Stimulated activated CD4-positive, alpha-beta T cell treated with anti-CD3 and anti-CD28 coated beads, TNF-alpha, amount 100 ng/mL, for 4 hours (primary cell): ENCODE data around the gene SETD7.

Experiments
- DNase-seq, 3 experiments: peaks; one replicate each; pipeline ENCODE4 v3.0.0-alpha.2; 2020; ENCODE audit warnings: low read depth in 3 of 3

The SETD7 gene

DNA sequence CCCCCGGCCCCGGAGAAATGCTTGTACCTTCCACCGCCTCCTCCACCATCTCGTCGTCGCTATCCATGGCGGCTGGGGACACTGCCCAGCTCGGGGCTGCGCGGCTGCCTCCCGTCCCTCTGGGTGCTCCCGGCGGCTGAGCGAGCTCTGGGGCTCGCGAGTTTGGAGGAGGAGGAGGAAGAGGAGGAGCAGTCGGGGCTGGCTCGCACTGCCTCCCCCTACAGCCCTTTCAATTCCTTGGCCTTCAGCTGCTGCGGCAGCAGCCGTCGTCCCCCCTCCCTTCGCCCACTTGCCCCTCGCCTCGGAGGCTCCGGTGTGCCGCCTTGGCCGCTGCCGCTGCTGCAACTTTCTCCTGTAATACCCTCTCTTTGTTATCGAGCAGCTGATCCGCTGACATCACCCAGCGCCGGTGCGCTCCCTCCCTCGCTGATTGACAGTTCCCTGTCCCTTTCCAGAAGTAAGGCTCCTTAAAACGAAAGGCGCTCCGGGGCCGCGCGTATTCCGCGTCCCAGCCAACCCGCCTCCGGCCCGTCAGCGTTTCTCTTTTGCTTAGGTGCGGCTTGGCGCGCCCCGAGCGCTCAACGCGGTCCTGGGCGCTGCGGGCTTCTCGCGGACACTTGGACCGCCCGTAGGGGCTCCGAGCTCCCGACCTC lies at the start of gene SETD7:
TSS of gene SETD7 (minus strand) at position 149 of the 653 bp plus-strand sequence. CDS start at position 67, 82 bp downstream.
- DNase-seq = peak; percentile 27 to 47 (median 28)

DNA sequence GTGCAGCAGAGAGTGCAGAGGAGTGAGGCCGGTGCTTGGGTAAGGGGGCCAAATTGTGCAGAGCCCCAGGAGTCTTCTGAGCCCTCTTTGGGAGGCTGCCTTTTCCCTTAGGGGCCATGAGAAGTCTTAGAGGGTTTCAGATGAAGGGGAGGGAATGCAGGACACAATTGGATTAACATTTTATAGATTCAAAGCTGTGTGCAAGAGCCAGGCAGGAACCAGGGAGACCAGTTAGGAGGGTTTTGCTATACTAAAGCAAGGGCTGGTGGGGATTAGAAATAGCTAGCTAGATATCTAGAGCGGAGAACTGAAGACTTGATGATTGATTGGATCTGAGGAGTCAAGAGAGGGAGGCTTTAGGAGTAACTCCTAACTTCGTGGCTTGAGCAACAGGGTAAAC lies 49.5 kb upstream of the SETD7 start:
- no peak for DNase-seq

DNA sequence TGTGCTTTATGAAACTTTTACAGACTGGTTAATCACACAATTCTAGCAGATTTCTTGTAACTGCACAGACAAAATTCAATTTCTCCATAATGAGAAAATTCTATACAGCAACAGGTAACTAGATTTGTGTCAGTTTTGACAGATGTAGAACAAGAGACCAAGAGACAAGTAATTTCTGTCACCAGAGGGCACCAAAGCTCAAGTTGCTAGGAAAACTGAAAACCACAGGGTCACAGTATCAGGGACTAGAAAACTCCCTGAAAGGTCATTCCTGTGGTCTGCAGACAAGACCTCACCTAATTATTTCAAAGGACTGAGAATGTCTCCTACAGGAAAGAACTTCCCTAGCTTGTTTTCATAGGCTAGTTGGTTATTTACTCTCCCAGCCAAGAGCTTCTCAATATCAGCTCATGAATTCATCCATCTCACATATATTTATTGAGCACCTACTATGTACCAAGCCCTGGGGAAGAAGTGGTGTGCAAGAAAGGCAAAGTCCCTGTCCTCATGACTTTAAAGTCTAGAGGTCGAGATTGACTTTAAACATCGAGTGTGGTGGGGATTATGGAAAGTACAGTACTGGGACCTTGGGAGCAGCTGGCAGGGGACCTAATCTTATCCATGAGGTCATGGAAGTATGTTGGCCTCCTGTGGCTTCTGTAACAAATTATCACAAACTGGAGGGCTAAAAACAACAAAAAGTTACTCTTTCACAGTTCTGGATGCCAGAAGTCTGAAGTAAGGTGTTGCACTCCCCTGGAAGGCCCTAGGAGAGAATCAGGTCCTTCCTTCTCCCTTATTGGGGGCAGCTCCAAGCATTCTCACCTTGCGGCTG lies 47.8 kb upstream of the SETD7 start:
- DNase-seq = no peak

DNA sequence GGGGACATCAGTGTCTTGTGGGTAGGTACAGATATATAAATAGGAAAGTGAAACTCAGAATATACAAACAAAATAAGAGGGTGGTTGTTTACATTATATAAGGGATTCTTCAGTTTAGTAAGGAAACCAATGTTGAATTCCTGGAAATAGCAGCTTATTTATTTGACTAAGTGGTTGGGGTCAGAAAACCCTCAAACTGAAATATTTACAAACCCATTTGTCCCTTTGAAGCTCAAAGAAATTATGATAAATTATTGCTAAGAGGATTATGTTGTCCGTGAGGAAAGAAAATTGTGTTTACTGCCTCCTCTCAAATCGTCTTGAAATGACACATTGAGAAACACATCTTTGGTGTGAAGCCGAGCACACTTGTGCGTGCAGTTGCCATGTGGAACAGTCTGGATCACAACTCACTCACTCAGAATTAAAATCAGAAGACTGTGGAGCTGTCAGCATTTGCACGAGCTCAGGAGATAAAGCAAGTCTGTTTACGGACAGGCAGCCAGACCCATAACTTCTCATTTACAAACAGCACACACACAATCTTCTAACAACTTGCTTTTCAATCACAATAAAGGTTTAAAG lies 46.8 kb upstream of the SETD7 start:
- no peak for DNase-seq

DNA sequence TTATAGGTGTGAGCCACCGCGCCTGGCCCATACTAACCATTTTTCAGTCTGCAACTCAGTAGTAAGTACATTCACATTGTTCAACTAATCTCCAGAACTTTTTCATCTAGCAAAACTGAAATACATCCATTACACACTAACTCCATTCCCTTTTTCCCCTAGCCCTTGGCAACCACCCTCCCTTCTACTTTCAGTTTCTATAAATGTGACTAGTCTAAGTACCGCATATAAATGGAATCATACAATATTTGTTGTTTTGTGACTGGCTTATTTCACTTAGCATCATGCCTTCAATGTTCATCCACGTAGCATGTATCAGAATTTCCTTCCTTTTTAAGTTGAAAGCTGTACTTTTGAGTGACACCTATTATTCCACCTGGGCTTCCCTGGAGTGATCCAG lies 44.6 kb upstream of the SETD7 start:
- no peak for DNase-seq

DNA sequence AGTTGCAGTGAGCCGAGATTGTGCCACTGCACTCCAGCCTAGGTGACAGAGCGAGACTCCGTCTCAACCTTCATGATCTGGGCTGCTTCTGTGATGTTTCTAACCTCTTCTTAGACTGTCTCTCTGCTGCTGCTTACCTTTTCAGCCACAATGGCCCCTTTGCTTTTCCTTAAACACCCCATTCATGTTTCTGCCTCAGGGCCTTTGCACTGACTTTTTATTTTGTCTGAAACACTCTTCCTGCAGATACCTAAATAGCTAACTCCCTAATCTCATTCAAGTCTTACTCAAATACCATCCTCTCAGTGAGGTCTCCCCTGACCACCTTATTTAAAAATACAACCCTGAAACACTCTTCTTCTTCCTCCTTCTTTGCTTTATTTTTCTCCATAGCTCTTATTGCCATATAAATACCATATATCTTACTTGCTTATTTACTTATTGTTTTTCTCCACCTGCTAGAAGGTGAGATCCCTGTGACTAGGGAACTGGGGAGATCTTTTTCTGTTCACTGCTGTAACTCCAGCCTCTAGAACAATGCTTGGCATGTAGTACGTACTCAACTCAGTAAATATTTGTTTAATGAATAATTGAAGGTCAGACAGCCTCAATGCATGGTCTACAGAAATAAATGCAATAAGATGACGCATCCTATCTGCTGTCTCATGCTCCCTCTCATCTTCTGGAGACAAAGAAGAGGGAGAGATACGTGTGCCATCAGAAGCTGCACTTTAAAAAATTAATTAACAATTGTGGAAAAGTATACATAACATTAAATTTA lies 43.8 kb upstream of the SETD7 start:
- DNase-seq = no peak

DNA sequence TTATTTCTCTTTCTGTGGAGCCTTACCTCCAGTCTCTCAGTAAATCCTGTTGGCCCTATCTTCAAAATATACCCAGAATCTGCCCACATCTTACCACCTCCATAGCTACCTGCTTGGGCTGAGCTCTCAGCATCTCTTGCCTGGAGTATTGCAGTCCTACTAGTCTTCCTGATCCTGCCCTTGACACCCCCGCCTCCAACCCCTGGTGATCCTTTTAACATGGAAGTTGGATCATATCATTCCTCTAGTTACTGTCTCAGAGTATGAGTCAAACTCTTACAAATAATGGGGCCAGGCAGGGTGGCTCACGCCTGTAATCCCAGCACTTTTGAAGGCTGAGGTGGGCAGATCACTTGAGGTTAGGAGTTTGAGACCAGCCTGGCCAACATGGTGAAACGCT lies 43.1 kb upstream of the SETD7 start:
- no peak for DNase-seq

DNA sequence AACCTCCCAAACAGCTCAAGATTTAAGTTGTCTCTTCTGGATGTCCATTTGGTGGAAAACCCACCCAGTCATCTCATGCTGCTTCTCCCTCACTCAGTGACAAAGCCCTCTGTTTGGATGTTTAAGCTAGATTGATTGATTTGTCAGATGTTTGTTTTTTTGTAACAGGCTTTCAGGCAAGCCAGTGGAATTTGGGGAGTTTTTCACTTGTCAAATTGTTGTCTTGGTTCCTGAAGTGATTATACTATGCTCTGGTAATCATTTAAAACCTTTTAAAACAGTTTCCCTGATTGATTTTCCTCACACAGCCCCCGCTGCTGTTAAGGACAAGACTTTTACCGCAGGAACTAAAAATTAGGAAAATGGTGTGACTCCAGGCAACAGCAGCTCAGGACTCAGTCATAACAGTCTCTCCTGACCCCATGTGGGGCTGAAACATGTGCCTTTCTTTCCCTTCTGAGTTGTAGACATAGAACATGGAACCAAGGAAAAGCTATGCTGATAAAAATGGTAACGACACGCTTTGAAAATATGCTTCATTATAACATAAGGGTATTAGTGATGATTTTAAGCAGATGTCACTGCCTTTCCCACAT lies 40.8 kb upstream of the SETD7 start:
- DNase-seq = no peak

DNA sequence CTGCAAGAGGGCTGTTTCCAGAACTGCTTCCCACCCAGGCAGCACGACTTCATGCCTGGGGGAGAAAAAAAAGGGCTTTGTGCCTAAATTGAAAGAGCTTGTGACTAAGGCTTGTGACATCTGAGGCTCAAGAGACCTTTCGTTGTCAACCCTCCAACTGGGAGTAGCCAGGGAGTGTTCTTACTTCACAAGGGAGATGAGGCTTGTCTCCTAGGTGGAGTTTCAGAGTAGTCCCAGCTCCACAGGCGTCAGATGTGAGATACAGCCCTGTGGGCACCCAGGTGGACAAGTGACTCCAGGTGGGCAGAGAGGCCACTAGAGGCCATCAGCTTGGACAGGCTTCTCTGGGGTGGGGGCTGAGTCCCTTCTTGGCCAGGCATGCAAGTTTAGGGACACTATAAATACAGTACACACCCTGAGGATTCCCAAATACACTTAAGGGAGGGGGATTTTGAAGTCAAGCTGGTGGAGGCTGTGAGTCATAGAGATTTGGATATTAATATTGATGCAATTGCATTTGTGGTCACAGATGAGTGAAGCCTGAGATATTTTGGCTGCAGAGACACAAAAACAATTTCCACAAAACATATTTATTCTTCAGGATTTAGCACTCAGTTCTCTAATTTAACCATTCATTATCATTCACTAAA lies 40.1 kb upstream of the SETD7 start:
- no peak for DNase-seq

DNA sequence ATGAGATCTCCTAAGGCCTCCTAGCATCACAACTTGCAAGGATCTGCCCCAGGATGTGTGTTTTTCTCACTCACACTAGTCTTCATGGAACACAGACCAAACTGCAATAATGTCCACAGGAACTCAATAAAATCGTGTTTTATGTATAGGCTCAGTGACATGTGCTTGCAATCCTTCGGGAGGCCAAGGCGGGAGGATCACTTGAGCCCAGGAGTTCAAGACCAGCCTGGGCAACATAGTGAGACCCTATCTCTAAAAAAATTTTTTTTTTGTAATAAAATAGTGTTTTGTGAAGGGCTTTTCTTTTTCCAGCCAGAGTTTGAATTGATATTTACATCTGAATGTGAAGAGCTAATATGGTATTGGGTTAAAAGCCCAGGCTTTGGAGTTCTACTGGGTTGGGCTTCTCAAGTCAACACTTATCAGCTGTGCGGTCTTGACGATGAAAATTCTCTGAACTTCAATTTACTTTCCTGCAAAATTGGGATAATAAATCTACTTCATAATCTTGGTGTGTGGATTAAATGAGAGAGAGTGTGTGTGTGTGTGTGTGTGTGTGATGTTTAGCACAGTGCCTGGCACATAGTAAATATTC lies 38.7 kb upstream of the SETD7 start:
- no peak for DNase-seq

DNA sequence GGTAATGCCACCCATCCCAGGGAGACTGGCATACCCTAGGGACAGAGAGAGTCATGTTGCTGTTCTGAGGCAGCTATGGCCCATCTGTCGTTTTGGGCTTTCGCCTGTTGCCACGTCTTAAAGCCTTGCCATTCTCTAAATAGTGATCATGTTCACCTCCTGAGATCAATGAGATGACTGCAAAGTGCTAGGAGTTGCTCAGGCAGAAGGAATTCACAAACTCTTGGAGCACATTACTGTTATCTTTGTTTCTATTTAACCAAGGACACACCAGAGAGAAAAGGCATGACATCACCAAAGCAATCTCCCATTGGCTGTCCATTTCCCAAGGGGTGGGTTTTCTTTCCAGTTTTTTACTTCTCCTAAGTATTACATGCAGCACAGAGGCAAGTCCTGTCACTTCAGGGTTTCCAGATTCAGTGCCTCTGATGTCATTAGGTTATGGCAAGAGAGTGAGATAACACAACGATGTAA lies 37.1 kb upstream of the SETD7 start:
- DNase-seq = no peak

DNA sequence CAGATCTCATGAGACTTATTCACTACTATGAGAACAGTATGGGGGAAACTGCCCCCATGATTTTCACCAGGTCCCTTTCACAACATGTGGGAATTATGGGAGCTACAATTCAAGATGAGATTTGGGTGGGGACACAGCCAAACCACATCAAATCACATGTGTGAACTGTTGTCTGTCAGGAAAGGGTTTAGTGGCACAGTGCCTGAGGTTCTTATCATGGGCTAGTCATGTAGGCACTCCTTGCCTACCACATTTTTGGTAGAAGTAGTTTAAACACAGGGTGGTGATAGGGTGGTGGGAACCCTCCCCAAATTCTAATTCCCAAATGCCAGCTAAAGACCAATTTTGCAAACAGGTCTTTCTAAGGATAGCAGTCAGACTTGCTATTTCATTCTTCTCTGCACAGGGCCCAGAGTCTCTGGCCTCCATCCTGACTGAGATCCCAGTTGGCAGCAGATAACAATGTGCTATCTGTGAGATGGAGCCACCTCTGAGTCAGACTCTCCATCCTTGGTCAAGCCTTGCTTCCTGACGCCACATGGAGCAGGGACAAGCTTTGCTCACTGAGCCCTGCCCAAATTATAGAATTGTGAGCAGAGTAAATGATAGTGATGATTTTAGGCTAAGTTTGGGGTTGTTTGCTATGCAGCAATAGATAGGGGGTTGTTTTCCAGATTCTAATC lies 33.5 kb upstream of the SETD7 start:
- no peak for DNase-seq

DNA sequence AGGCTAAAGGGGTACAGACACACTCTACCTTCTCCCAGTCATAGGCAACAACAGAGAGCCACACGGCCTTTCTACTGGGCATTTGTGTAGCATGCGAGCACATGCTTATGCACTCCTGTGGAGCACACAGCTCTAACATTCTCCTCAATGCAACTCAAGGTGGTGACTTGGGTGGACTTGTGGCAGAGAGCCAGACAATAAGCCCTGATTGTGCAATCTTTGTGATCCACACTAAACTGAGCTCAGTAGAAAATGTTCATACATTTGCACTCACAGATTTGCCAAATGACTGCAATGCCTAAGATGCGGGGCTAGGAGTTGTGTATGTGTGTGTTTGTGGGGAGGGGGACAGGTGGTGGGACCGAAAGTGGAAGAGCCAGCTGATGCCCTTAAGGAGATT lies 31.4 kb upstream of the SETD7 start:
- DNase-seq = no peak

DNA sequence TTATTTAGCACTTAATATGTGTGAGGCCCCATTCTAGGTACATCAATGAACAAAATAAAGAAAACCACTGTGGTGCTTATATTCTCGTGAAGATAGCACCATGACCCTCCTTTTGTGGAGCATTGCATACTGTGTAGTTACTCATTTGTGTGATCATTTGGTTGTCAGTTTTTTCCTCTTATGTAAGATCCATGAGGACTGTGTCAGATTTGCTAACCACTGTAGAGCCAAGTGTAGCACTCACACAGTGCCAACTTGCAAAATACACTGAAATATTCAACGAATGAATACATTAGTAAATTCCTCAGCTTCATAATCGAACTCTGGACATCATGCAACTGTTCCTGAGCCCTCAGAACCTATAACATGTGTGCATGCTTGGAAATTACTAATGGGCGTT lies 29.5 kb upstream of the SETD7 start:
- DNase-seq = no peak

DNA sequence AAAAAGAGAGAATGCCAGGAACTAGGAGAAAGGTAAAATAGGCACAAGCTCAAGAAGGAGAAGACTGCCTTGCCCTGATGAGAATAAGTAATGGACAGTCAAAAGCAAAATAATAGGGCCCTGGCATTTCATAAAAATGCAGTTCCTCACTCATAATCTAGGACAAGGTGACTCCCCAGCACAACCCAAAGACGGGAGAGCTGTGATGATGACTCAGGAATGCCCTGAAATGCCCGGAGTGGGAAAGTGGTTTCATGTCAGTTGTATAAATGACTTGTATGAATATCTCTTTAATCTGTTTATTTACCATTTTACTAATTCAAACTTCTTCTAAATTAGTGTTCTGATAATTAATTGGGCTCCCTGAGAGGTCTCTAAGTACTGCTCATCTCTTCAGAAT lies 28.8 kb upstream of the SETD7 start:
- DNase-seq = no peak

DNA sequence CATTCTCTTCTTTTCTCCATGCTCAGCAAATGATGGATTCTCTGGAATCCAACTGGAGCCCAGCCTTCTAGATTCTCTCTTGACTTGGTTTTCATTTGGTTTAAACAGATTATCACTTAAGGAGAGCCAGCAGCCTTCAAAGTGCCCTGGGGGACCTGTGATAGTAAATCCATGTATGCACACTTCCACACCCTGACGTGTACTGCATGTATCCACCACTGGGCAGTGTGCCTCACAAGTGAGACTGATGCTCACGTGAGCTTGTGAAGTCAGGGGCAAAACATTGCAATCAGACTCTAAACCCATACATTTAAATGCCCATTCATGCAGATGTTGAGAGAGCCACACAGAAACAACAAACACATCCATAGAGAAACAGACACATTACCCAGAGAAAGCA lies 28.0 kb upstream of the SETD7 start:
- no peak for DNase-seq

DNA sequence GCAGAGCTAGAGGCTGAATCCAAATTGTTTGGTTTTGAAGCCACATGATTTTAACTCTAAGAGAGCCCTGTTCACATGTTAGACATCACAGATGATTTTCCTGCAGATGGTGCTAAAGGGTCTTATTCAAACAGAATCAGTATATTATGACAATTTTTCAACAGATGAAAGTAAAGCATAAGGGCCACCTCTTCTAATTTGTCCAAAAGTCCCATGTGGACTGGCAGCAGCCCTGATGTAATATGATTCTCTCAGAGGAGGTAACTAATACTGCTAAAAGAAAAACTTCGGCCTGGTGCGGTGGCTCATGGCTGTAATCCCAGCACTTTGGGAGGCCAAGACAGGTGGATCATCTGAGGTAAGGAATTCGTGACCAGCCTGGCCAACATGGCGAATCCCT lies 26.0 kb upstream of the SETD7 start:
- DNase-seq = no peak

DNA sequence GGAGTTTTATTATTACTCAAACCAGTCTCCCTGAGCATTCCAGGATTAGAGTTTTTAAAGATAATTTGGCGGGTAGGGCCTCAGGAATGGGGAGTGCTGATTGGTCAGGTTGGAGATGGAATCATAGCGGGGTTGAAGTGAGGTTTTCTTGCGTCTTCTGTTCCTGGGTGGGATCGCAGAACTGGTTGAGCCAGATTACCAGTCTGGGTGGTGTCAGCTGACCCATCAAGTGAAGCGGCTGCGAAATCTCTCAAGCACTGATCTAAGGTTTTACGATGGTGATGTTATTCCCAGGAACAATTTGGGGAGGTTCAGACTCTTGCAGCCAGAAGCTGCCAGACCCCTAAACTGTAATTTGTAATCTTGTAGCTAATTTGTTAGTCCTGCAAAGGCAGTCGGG lies 25.1 kb upstream of the SETD7 start:
- no peak for DNase-seq

DNA sequence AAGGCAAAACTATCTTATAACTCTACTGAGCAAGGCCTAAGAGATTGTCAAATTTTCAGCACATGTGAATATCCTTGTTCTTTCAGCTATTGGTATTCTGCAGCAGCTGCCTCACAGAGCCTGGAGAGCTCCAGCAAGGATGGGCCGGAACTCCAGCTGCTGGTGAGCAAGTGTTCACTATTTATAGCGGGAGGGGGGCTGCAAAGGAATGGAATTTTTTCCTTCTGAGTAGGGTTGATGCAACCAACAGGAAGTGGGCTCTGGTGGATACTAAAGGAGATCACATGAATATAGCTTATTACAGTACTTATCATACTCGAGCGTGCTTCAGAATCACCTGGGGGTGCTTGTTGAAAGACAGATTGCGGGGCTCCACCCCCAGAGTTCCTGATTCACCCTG lies 20.2 kb upstream of the SETD7 start:
- no peak for DNase-seq

DNA sequence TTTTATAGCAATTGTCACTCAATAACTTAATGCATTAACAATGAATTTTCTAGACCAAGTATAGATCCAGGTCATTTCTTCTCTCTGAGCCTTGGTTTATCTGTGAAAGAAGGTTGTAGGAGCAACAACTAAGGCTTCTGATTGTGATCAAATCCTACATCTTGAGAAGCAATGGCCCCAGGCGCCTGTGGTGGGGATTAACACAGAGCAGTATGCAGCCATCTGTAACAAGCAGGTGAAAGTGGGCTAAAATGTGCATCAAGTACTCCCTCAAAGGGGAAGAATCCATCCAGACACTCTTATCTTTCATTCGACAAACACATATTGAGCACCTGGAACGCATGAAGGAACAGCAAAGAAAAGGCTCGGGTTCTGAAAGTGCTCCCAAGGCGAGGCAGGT lies 19.1 kb upstream of the SETD7 start:
- DNase-seq = no peak
